Small intestine (tissue), 16 donors: Measurements from ENCODE around the gene MACO1. TPM values are rescaled to one million over a fixed set of nuclear protein-coding genes. Genes with fewer than 3 reads are reported as not detected.
"Not testable (repeated sequence)": the region's sequence is repeated elsewhere in the genome, so short reads cannot be mapped to it uniquely, and the experiment has no call there.

ENCODE experiments used
- DNase-seq, 2 donors: peaks; one replicate each; pipeline versions ENCODE4 v3.0.0 to v3.0.0-alpha.2; 2013
- FAIRE-seq: peaks from 2 replicates; lab custom pipeline; 2012; peaks lifted over from hg19 to GRCh38; lab: Jason Lieb, UNC
- H3K27ac ChIP-seq, 3 donors: one replicate each; pipeline ENCODE4 v1.5.1; 2013; ENCODE audit warnings: low read length in 2 of 3, mild to moderate bottlenecking in 2 of 3, control low read depth in 1 of 3, inconsistent platforms in 1 of 3, low read depth in 1 of 3, moderate library complexity in 1 of 3
- H3K27me3 ChIP-seq, 3 donors: one replicate each; pipeline ENCODE4 v1.6.1; 2013; ENCODE audit warnings: low read length in 3 of 3, inconsistent platforms in 1 of 3; ENCODE audit not compliant: control insufficient read depth in 3 of 3, insufficient read depth in 3 of 3
- H3K36me3 ChIP-seq, 3 donors: one replicate each; pipeline ENCODE4 v1.6.1; 2013; ENCODE audit warnings: low read length in 3 of 3, inconsistent platforms in 1 of 3, low read depth in 1 of 3, mild to moderate bottlenecking in 1 of 3, moderate library complexity in 1 of 3; ENCODE audit not compliant: control insufficient read depth in 3 of 3, insufficient read depth in 2 of 3
- H3K4me1 ChIP-seq, 3 donors: one replicate each; pipeline ENCODE4 v1.6.1; 2013; ENCODE audit warnings: low read length in 2 of 3, inconsistent platforms in 1 of 3, low read depth in 1 of 3, mild to moderate bottlenecking in 1 of 3, moderate library complexity in 1 of 3; ENCODE audit not compliant: control insufficient read depth in 3 of 3, insufficient read depth in 2 of 3
- H3K4me3 ChIP-seq, 3 donors: one replicate each; pipeline ENCODE4 v1.5.1; 2013; ENCODE audit warnings: low read length in 3 of 3, control low read depth in 1 of 3, inconsistent platforms in 1 of 3, low read depth in 1 of 3, mild to moderate bottlenecking in 1 of 3, moderate library complexity in 1 of 3
- H3K9me3 ChIP-seq, 2 donors: one replicate each; pipeline ENCODE4 v1.6.1; 2013; ENCODE audit warnings: low read depth in 1 of 2, low read length in 1 of 2; ENCODE audit not compliant: control insufficient read depth in 2 of 2, insufficient read depth in 1 of 2
- WGBS, 3 donors: extraction: QIAGEN DNeasy Blood & Tissue Kit; methylation state at CpG; one replicate each; pipeline ENCODE4 v1.1.7; 2013; 5-methylcytosine and 5-hydroxymethylcytosine counted together
- long read RNA-seq, 10 donors: transcript quantifications; one replicate each; lab custom pipeline, GENCODE V29; 2026
- polyA plus RNA-seq, 4 donors: library from polyadenylated mRNA; stranded (reverse) in 3 of 4; unstranded in 1 of 4; fragments of 200-250 nt in 3 of 4; fragments of 120-200 nt in 1 of 4; gene quantifications; one replicate each; pipeline versions ENCODE4 v1.2.1 to v1.2.3, GENCODE V29; 2013
- donor health status: healthy with polysubstance abuse.
- donor health status: control.
- donor health status: control.
- donor health status: Bipolar disorder and iron deficiency.
- donor health status: healthy.

MACO1 gene, protein sequence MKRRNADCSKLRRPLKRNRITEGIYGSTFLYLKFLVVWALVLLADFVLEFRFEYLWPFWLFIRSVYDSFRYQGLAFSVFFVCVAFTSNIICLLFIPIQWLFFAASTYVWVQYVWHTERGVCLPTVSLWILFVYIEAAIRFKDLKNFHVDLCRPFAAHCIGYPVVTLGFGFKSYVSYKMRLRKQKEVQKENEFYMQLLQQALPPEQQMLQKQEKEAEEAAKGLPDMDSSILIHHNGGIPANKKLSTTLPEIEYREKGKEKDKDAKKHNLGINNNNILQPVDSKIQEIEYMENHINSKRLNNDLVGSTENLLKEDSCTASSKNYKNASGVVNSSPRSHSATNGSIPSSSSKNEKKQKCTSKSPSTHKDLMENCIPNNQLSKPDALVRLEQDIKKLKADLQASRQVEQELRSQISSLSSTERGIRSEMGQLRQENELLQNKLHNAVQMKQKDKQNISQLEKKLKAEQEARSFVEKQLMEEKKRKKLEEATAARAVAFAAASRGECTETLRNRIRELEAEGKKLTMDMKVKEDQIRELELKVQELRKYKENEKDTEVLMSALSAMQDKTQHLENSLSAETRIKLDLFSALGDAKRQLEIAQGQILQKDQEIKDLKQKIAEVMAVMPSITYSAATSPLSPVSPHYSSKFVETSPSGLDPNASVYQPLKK
- 10 to 100 TPM in 2 of 4 donors, 1 to 10 TPM in 2; 8.1 to 18.6 (median 9.7) TPM for polyA plus RNA-seq
- long read RNA-seq, donor 1 = 0 reads
- long read RNA-seq, donor 2 = 0 reads
- long read RNA-seq, donor 3, partial matches to known transcripts = 6 of 8 reads
- long read RNA-seq, donor 3, other reads (novel, unspliced or antisense) = 0 of 8 reads
- long read RNA-seq, donor 4 = 0 reads
- long read RNA-seq, donor 5, partial matches to known transcripts = 0 of 1 reads
- long read RNA-seq, donor 5, other reads (novel, unspliced or antisense) = 0 of 1 reads
- long read RNA-seq, donor 6, partial matches to known transcripts = 20 of 22 reads
- long read RNA-seq, donor 6, other reads (novel, unspliced or antisense) = 0 of 22 reads
- long read RNA-seq, donor 7 = 0 reads
- long read RNA-seq, donor 8 = 0 reads
- long read RNA-seq, donor 9 = 0 reads
- long read RNA-seq, donor 10, partial matches to known transcripts = 9 of 9 reads
- long read RNA-seq, donor 10, other reads (novel, unspliced or antisense) = 0 of 9 reads

DNA sequence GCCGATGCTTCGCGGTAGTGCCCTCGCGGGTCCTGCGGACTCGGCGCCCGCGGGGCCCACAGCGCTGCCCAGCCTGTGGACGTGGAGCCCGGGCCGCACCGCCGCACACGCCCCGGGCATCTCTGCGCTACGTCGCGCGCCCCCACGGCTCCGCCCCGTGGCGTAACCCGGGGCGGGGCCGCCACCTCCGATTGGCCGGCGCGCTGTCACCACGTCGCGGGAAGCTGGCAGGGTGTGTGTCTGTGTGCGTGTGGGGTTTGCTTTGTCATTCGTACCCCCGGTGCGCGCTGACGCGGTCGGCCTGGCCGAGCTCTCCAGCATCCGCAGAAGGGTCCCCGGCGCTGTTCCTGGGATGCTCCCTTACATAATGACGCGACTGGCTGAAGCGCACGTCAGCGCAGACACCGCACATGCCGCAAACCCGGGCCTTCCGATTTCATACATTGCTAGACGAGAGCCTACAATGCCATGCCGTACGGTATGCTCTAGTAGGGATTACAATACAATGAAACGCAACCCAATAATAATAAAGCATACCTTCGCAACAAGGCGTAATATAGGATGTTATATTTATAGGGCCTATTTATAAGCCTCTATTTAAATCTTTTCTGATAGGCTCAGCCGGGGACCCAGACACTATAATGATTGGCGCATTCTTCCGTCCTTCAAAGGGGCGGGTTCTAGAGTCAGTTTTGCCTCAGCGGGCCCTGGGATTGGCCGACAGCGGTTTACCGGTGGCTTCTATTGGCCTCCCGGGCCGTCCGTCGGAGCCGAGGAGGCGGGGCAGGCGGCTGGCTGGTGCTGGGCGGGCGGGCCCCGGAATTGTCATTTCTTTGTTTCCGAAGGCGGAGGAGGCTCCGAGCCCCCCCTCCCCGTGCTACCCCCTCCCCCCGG lies at the start of gene MACO1:
Gene MACO1, plus strand, starts transcription at position 825 of the 894 bp plus-strand sequence. CDS start 202 bp downstream, outside the sequence.
- peak; percentile 19 for FAIRE-seq
- H3K36me3 ChIP-seq = no peaks in the 10 kb centered on the region
- H3K4me3 ChIP-seq = peak within 1 kb of the TSS; percentile 93 to 98 (median 96)
- no peaks in the 10 kb centered on the region for H3K27me3 ChIP-seq
- peak; percentile 98 to 99 for DNase-seq
- H3K9me3 ChIP-seq = no peaks in the 10 kb centered on the region
- peaks cover 2 to 20% (median 9%) of the 10 kb centered on the region in 3 donors for H3K4me1 ChIP-seq
- 0% methylated on average over 75 to 87 of the region's 87 CpGs for WGBS, 3 donors
- H3K27ac ChIP-seq = peak within 1 kb of the TSS; percentile 86 to 99 (median 92)

DNA sequence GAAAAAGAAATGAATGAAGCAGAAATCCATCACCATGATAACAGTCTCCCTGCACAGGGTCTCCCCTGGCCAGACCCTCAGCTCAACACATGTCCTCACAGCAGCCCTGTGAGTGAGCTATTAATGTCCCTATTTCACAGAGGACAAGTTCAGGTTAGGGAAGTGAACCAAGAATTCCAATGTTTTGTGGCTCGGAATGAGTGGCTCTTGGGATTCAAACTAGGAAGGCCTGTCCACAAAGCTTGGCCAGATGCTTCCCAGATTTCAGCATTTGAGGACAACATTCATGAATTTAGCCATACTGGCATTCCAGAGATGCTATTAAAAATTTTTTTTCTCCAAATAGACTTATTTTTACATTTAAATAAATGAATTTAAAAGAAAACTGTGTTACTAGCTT lies 48.2 kb upstream of the MACO1 start:
- H3K36me3 ChIP-seq, H3K27me3 ChIP-seq, H3K9me3 ChIP-seq, H3K4me1 ChIP-seq, DNase-seq, H3K4me3 ChIP-seq, H3K27ac ChIP-seq, FAIRE-seq: not testable (repeated sequence)
- 77 to 95% (median 83%) methylated on average over 1 of the region's 1 CpG for WGBS, 3 donors

DNA sequence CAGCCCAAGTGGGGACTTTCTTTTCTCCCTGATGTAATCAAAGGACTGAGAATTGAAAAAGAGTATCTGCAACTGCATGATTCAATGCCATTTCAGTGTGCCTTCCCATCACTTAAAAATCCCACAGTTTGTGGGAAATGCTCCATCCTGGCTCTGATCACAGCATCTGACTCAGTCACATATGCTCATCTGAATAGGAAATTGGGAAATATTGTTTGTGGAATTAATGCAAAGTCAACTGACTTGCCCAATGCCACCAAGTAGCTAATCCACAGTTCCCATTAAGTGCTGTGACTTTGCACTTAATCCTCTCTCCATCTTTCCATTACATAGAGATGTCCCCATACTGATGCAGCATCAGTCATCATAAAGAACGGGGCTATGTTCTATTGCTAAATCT lies 47.6 kb upstream of the MACO1 start:
- 81 to 95% (median 90%) methylated on average over 1 of the region's 1 CpG for WGBS, 3 donors

DNA sequence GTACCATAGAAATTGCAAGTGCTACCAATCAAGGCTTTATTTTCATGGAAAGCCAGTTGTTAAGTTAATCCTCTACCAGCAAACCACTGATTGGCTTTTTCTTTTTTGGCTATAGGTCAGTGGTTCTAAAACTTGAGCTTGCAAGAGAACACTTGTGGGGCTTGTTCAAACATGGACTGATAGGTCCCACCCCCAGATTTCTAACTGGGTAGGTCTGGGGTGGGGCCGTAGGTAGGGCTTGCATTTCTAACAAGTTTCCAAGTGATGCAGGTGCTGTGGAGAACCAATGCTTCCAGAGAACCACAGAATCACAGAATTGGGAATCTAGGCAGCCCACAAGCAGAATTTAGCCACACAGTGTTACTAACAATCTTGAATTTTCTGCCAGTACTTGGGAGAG lies 46.8 kb upstream of the MACO1 start:
- not testable (repeated sequence) for FAIRE-seq, H3K36me3 ChIP-seq, H3K27me3 ChIP-seq, H3K4me3 ChIP-seq, H3K4me1 ChIP-seq, H3K27ac ChIP-seq, H3K9me3 ChIP-seq, DNase-seq
- no CpG with 5 or more reads among the region's 1 CpG for WGBS, 3 donors

More for the DNA sequence above, 47.6 kb upstream of the MACO1 start:
- FAIRE-seq, H3K9me3 ChIP-seq, H3K4me1 ChIP-seq, DNase-seq, H3K27me3 ChIP-seq, H3K4me3 ChIP-seq, H3K36me3 ChIP-seq, H3K27ac ChIP-seq: not testable (repeated sequence)

DNA sequence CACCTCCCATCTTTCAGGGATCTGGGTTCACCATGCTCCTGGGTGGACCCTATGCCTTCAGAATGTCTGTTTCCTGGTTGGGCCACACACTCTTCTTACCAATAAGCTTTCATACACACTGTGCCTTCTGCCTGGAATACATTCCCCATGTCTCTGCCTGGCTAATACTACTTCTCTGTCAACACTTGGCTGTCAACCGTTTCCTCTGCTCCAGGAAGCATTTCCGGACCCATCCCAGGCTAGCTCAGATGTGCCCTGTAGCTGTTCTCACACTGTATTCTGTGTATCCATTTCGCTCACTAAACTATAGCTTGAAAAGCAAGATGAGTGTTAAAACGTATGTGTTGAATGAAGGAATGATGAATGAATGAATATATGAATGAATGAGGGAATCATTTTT lies 43.6 kb upstream of the MACO1 start:
- WGBS, 3 donors = 69 to 81% (median 76%) methylated on average over 4 of the region's 4 CpGs
- DNase-seq, H3K27ac ChIP-seq, FAIRE-seq, H3K36me3 ChIP-seq, H3K4me3 ChIP-seq, H3K27me3 ChIP-seq, H3K9me3 ChIP-seq, H3K4me1 ChIP-seq: not testable (repeated sequence)

DNA sequence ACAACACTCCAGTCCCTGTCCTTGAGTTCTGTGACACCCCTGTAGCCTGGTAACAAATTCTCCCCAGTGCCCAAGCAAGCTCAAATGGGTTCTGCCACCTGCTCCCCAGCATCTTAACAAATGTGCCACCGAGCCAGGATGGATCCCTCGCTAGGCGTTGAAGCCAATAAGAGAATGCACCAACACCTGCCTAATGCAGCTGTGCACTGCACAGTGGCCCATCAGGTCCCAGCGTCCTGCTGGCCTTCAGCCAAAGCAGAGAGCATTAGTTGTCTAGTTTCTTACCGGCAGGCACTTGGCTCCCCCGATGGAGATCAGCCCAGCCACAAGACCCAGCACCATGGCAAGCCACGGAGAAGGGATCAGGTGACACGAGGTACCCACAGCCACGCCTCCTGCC lies 42.0 kb upstream of the MACO1 start:
- not testable (repeated sequence) for H3K4me3 ChIP-seq, H3K36me3 ChIP-seq, H3K9me3 ChIP-seq, FAIRE-seq, H3K27ac ChIP-seq, H3K27me3 ChIP-seq, DNase-seq, H3K4me1 ChIP-seq
- 25 to 62% (median 49%) methylated on average over 6 to 8 of the region's 9 CpGs for WGBS, 3 donors

DNA sequence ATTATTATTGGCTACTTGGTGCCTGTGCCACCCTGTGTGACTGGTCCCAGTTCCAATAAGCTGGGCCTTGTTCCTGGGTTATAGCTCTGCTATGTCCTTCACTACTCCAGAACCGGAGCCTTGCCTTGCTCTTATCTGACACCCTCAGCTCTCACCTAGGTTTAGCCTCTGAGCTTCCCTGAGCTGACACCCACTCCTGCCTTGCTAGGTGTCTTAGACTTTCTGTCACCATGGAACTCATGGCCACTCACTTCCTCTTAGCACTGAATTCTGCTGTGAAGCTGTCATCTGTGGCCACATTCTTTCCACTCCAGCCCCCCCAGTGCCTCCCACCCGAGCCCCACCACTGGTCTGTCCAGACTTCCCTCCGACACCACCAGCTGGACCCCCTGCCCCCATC lies 41.0 kb upstream of the MACO1 start:
- not testable (repeated sequence) for H3K4me3 ChIP-seq, H3K9me3 ChIP-seq, H3K4me1 ChIP-seq, H3K27me3 ChIP-seq, DNase-seq, H3K27ac ChIP-seq, FAIRE-seq, H3K36me3 ChIP-seq
- WGBS, 3 donors = 69 to 86% (median 79%) methylated on average over 2 to 3 of the region's 3 CpGs
